GM18858 (cell line): ENCODE measurements around the gene PTCD1.

Source experiments
- ATAC-seq: cut with Tn5 transposase; IDR thresholded peaks from one replicate; pipeline ENCODE4 v1.9.1; 2021; ENCODE audit not compliant: unreplicated experiment

Gene PTCD1

GRCh38 chr7:99373091-99374066, 65.2 kb downstream of the PTCD1 start:
- no peak for ATAC-seq

DNA sequence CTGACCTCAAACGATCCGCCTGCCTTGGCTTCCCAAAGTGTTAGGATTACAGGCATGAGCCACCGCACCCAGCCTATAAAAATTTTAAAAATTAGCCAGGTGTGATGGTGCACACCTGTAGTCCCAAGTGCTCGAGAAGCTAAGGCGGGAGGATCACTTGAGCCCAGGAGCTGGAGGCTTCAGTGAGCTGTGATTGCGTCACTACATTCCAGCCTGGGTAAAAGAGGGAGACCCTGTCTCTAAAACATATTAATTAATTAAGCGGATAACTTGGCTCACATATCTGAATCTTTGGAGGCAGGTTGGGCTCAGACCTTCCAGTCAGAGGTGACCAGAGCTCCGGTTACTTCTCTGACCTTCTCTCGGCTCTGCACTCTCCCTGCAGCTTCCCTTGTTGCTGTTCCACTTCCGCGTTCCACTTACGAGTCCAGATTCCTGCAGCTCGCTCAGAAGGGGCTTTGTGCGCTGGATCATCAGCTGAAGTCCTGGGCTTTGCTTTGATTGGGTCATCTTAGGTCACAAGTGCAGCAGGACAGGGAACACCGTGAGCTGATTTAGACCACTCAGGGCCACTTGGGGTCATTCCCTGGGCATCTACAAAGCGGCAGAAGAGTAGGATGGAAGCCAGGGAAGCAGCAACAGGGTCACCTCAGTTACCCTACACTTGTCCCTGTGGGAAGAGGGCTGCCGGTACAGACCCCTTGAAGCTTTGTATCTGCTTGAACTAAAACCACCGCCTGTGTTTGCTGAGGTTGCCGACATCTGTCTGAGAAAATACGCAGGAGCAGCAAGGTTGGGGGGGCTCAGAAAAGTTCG, 66.1 kb downstream of the PTCD1 start:
- ATAC-seq = no peak

GRCh38 chr7:99371376-99371920, 67.2 kb downstream of the PTCD1 start:
- no peak for ATAC-seq

- ATAC-seq = no peak
Measured at GRCh38 chr7:99369767-99370391, 68.7 kb downstream of the PTCD1 start.

- no peak for ATAC-seq
Measured at GRCh38 chr7:99368750-99369389, 69.7 kb downstream of the PTCD1 start.
